Heart left ventricle (tissue), 13 donors: ENCODE measurements around the gene LPP.

Experiments
- POLR2A ChIP-seq, 2 donors: fragments of 450-650 bp; IDR thresholded peaks; one replicate each; pipeline ENCODE4 v1.6.1; 2017; ENCODE audit warnings: antibody characterized with exemption in 2 of 2, mild to moderate bottlenecking in 2 of 2, moderate library complexity in 2 of 2
- TF ChIP-seq, protein P1 (sequence below), 12 donors: fragments of 200-600 bp; sonication (generic) in 4 of 12; IDR thresholded peaks; one replicate each; pipeline versions ENCODE4 v1.5.0 to v1.8.0; 2018 to 2022; ENCODE audit warnings: antibody characterized with exemption in 12 of 12, mild to moderate bottlenecking in 5 of 12
- donor health status: ischemic (EF 13 %, LVEDD 7.1; RV severe dilation, severe dysfunction).
- donor health status: DM: no; HTN: yes; CAD: no.
- donor health status: DM: no; HTN: no; CAD: no.
- donor health status: ischemic (EF 25% LVEDD 6.9; RV normal size, moderate dysfunction).
- donor health status: ischemic (EF 25% LVEDD 5.7; RV mildly dilated, moderate dysfunction).
- donor health status: ischemic (EF 35%, LVEDD 5.7; RV mildly dilated, moderate dysfunction).
- donor health status: nonischemic (EF 11% LVEDD 7.7; RV severe dilation, severe dysfunction).
- donor health status: DM: yes; HTN: yes; CAD: no.
- donor health status: PGD.
- donor health status: ischemic (EF 29% LVEDD 5.4; RV normal size, mild dysfunction).
- donor health status: nonischemic (EF 23%, LVEDD 6.1; RV moderate dilation, normal function).

DNA sequence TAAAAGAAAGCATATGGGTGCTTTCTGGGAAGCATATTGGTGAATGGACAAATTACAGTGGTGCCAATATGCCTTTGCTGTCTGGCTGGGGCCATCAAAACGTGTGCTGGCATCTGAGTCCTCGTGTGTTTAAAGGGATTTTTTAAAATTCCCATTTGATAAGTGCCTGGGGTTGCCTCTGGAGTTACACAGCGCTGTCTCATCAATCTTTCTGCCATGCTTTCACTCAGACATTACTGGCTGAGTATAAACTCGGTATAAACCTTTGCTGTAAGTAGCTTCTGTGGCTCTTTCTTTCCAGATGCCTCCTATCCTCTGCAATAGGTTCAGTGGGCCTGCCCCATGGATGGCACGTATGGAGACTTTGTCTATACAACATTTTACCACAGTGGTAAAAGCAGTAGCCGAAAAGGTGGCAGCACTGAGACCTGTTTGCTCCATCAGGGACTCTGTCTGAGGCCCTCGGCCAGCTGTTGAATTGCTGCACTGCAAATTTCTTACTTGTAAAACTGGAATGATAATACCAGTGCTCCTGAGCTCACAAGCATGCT is 195.5 kb downstream of the LPP start:
- TF ChIP-seq, protein P1, sequence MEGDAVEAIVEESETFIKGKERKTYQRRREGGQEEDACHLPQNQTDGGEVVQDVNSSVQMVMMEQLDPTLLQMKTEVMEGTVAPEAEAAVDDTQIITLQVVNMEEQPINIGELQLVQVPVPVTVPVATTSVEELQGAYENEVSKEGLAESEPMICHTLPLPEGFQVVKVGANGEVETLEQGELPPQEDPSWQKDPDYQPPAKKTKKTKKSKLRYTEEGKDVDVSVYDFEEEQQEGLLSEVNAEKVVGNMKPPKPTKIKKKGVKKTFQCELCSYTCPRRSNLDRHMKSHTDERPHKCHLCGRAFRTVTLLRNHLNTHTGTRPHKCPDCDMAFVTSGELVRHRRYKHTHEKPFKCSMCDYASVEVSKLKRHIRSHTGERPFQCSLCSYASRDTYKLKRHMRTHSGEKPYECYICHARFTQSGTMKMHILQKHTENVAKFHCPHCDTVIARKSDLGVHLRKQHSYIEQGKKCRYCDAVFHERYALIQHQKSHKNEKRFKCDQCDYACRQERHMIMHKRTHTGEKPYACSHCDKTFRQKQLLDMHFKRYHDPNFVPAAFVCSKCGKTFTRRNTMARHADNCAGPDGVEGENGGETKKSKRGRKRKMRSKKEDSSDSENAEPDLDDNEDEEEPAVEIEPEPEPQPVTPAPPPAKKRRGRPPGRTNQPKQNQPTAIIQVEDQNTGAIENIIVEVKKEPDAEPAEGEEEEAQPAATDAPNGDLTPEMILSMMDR (IDR thresholded peaks at IDR 0.05): peak in 3 of 12 donors; percentile 15 to 27 (median 27)
- TF ChIP-seq POLR2A (IDR thresholded peaks at IDR 0.05): no peak
